ENCODE measurements around the gene FBXL3. TPM values are rescaled to one million over a fixed set of nuclear protein-coding genes. Genes with fewer than 3 reads are reported as not detected.

Gene FBXL3
- polyA plus RNA-seq, 1 of the 3 experiments (the other 2 are of a cell fraction), result 13.6 TPM

GRCh38 chr13:77026255-77026860 lies 601 bp downstream of the FBXL3 start:
- POLR2A ChIA-PET, result interaction anchor here (0.6 to 1.0 kb wide), 2 partner anchors 26 to 301 kb away, joined by 3 read pairs; partner anchors contain the start of gene MYCBP2
- CTCF ChIA-PET, result interaction anchor here (0.5 to 2.4 kb wide), 3 partner anchors 25 to 452 kb away, joined by 3 to 18 read pairs (median 4); no protein-coding TSS in a partner anchor
- H3K79me2 ChIP-seq (ENCODE audit: insufficient read depth), result peaks cover 50% of the 10 kb centered on the region

GRCh38 chr13:77022341-77022740 lies 4.6 kb downstream of the FBXL3 start:
- 0 out of 4 replicates have a peak overlapping the region, but pooled peaks of 1 of the 2 experiments have one; percentile 16 for H3K4me3 ChIP-seq (ENCODE audit: low read depth in 2 of 2, low read length in 1 of 2)
- DNase-seq, result no peak
- peaks cover 22 to 33% of the 10 kb centered on the region in 2 experiments for H3K36me3 ChIP-seq (replicated peaks in 1 of 2; ENCODE audit: control insufficient read depth in 1 of 2, insufficient read depth in 2 of 2, low read length in 1 of 2)
- CTCF ChIA-PET, result interaction anchor here (0.6 to 0.8 kb wide), 2 partner anchors 19 to 456 kb away, joined by 3 to 4 read pairs; no protein-coding TSS in a partner anchor
- H3K9me2 ChIP-seq, result no peaks in the 10 kb centered on the region
- H3K4me1 ChIP-seq (ENCODE audit: control insufficient read depth in 1 of 2, insufficient read depth in 2 of 2, low read depth in 1 of 2, low read length in 1 of 2), result peaks cover 0 to 12% of the 10 kb centered on the region in 2 experiments; a peak in 3 of 4 replicates
- TF ChIP-seq NRF1 (IDR thresholded peaks at IDR 0.05; ENCODE audit: low read depth, low read length) (no peak), CTCF (IDR thresholded peaks at IDR 0.05) (no peak), MXI1 (IDR thresholded peaks at IDR 0.05; ENCODE audit: low read depth, low read length) (no peak), RXRA (IDR thresholded peaks at IDR 0.05; ENCODE audit: borderline replicate concordance, low read depth) (no peak), JUND (IDR thresholded peaks at IDR 0.05) (no peak), EP300 (IDR thresholded peaks at IDR 0.05; ENCODE audit: borderline replicate concordance in 1 of 2, low read depth in 1 of 2, low read length in 1 of 2) (no peak), EZH2phosphoT487 (IDR thresholded peaks at IDR 0.05; ENCODE audit: borderline replicate concordance, low read depth) (no peak), GATA2 (CRISPR knock-in tag; IDR thresholded peaks at IDR 0.05) (no peak), TEAD4 (IDR thresholded peaks at IDR 0.05; ENCODE audit: borderline replicate concordance, insufficient read depth) (no peak), FOXM1 (IDR thresholded peaks at IDR 0.05; ENCODE audit: low read depth) (no peak), ZBTB33 (IDR thresholded peaks at IDR 0.05; ENCODE audit: borderline replicate concordance, low read depth) (no peak), ELF1 (IDR thresholded peaks at IDR 0.05) (no peak), YY1 (IDR thresholded peaks at IDR 0.05; ENCODE audit: low read depth) (no peak), GABPA (IDR thresholded peaks at IDR 0.05; ENCODE audit: low read depth) (no peak), SMC3 (IDR thresholded peaks at IDR 0.05; ENCODE audit: low read depth, low read length) (no peak), RCOR1 (IDR thresholded peaks at IDR 0.05; ENCODE audit: low read length) (no peak), PBX3 (IDR thresholded peaks at IDR 0.05) (no peak), MAX (IDR thresholded peaks at IDR 0.05; ENCODE audit: low read depth) (no peak)
- POLR2A ChIA-PET, result no interaction called here
- no peak overlapping the region for H3K27ac ChIP-seq (ENCODE audit: low read depth in 2 of 2, low read length in 1 of 2)
- peaks cover 86% of the 10 kb centered on the region for H4K20me1 ChIP-seq (ENCODE audit: insufficient read depth)
- peaks cover 14% of the 10 kb centered on the region for H3F3A ChIP-seq (replicated peaks; ENCODE audit: insufficient read depth)
- no peaks in the 10 kb centered on the region for H3K9me3 ChIP-seq
- H3K79me2 ChIP-seq (ENCODE audit: insufficient read depth), result peaks cover 90% of the 10 kb centered on the region
- no peaks in the 10 kb centered on the region for H3K27me3 ChIP-seq (ENCODE audit: insufficient read depth)
- H3K4me2 ChIP-seq, result no peak overlapping the region; the same call in 1 of the 2 replicates
- H2AFZ ChIP-seq (ENCODE audit: low read depth), result no peak overlapping the region
- H3K9ac ChIP-seq, result no peak overlapping the region
- WGBS (ENCODE audit: low lambda C conversion rate), result 93% methylated on average over 3 of the region's 3 CpGs

More at GRCh38 chr13:77026255-77026860, 601 bp downstream of the FBXL3 start:
- H3K9me2 ChIP-seq, result no peaks in the 10 kb centered on the region
- H4K20me1 ChIP-seq (ENCODE audit: insufficient read depth), result peaks cover 50% of the 10 kb centered on the region
- peak overlapping the region; percentile 67; the same call in 1 of the 2 replicates for H2AFZ ChIP-seq (ENCODE audit: low read depth)
- peaks cover 15% of the 10 kb centered on the region for H3F3A ChIP-seq (replicated peaks; ENCODE audit: insufficient read depth)
- H3K27me3 ChIP-seq (ENCODE audit: insufficient read depth), result no peaks in the 10 kb centered on the region
- H3K36me3 ChIP-seq (replicated peaks in 1 of 2; ENCODE audit: control insufficient read depth in 1 of 2, insufficient read depth in 2 of 2, low read length in 1 of 2), result peaks cover 3 to 5% of the 10 kb centered on the region in 2 experiments
- H3K4me1 ChIP-seq (ENCODE audit: control insufficient read depth in 1 of 2, insufficient read depth in 2 of 2, low read depth in 1 of 2, low read length in 1 of 2), result peaks cover 9 to 18% of the 10 kb centered on the region in 2 experiments; a peak in 3 of 4 replicates
- peak overlapping the region; percentile 87 to 92 for H3K4me3 ChIP-seq (ENCODE audit: low read depth in 2 of 2, low read length in 1 of 2)
- H3K4me2 ChIP-seq, result peak overlapping the region; percentile 74
- TF ChIP-seq MXI1 (IDR thresholded peaks at IDR 0.05; ENCODE audit: low read depth, low read length) (peak; percentile 95), SIN3A (IDR thresholded peaks at IDR 0.05; ENCODE audit: borderline replicate concordance, low read depth, low read length) (peak; percentile 88), MAX (IDR thresholded peaks at IDR 0.05; ENCODE audit: low read depth) (peak; percentile 84), POLR2AphosphoS5 (IDR thresholded peaks at IDR 0.05; ENCODE audit: low read depth, low read length) (no peak)
- peak overlapping the region; percentile 98 for H3K9ac ChIP-seq
- no peaks in the 10 kb centered on the region for H3K9me3 ChIP-seq
- peak overlapping the region; percentile 82 to 89 for H3K27ac ChIP-seq (ENCODE audit: low read depth in 2 of 2, low read length in 1 of 2)
- peak; percentile 83 for DNase-seq
- WGBS (ENCODE audit: low lambda C conversion rate), result 4% methylated on average over 14 of the region's 62 CpGs
